K562 (cell line): Measurements from ENCODE around the gene NUP98. TPM values are rescaled to one million over a fixed set of nuclear protein-coding genes. Genes with fewer than 3 reads are reported as not detected.

Experiments used
- ARNT ChIP-seq, 2 experiments: fragments of 450-650 bp; IDR thresholded peaks; 2 replicates each; pipeline ENCODE4 v1.6.1; 2016; ENCODE audit warnings: mild to moderate bottlenecking in 1 of 2
- CCAR2 ChIP-seq: fragments of 200-400 bp; formaldehyde crosslinking; IDR thresholded peaks from 2 replicates; pipeline ENCODE4 v1.6.1; 2017; ENCODE audit warnings: mild to moderate bottlenecking, low read depth, low read length
- ELF4 ChIP-seq: fragments of 450-650 bp; formaldehyde crosslinking; IDR thresholded peaks from 2 replicates; pipeline ENCODE4 v1.4.0; 2022; ENCODE audit warnings: missing genetic modification characterization
- EZH2 ChIP-seq: IDR thresholded peaks from 2 replicates; pipeline ENCODE4 v1.6.1; 2012; ENCODE audit warnings: low read depth, mild to moderate bottlenecking, inconsistent platforms, low read length, borderline replicate concordance
- FOXA3 ChIP-seq, 2 experiments: fragments of 450-650 bp in 1 of 2; sonication (generic) in 1 of 2; formaldehyde crosslinking; IDR thresholded peaks in 1 of 2; conservative IDR thresholded peaks in 1 of 2; 2 replicates each; pipeline versions ENCODE4 v1.4.0 to v1.8.0; 2020 to 2022; ENCODE audit warnings: mild to moderate bottlenecking in 2 of 2, missing genetic modification reagents in 1 of 2
- KLF13 ChIP-seq: fragments of 450-650 bp; IDR thresholded peaks from 2 replicates; pipeline ENCODE4 v1.6.1; 2016; ENCODE audit warnings: missing genetic modification characterization, low read depth, mild to moderate bottlenecking, missing compliant biosample characterization, moderate library complexity, borderline replicate concordance
- MAZ ChIP-seq, 2 experiments: fragments of 450-650 bp in 1 of 2; sonication (generic) in 1 of 2; formaldehyde crosslinking; IDR thresholded peaks in 1 of 2; conservative IDR thresholded peaks in 1 of 2; 2 replicates each; pipeline versions ENCODE4 v1.4.0 to v1.5.0; 2020; ENCODE audit warnings: mild to moderate bottlenecking in 1 of 2, missing genetic modification reagents in 1 of 2
- NELFE ChIP-seq: IDR thresholded peaks from 2 replicates; pipeline ENCODE4 v1.6.1; 2011; ENCODE audit warnings: mild to moderate bottlenecking; ENCODE audit not compliant: insufficient read depth, insufficient read length
- RNF2 ChIP-seq: sonication (generic); IDR thresholded peaks from 2 replicates; pipeline ENCODE4 v1.6.1; 2016
- SMARCA4 ChIP-seq: fragments of 450-650 bp; IDR thresholded peaks from 2 replicates; pipeline ENCODE4 v1.6.1; 2016
- SOX6 ChIP-seq: fragments of 450-650 bp; IDR thresholded peaks from 2 replicates; pipeline ENCODE4 v1.6.1; 2014; ENCODE audit warnings: mild to moderate bottlenecking
- TEAD1 ChIP-seq, 2 experiments: fragments of 450-650 bp in 1 of 2; sonication (generic) in 1 of 2; formaldehyde crosslinking; IDR thresholded peaks; 2 replicates each; pipeline versions ENCODE4 v1.4.0 to v1.8.0; 2020 to 2022; ENCODE audit warnings: mild to moderate bottlenecking in 2 of 2, missing genetic modification reagents in 1 of 2
- TEAD4 ChIP-seq, 2 experiments: sonication (generic) in 1 of 2; formaldehyde crosslinking in 1 of 2; IDR thresholded peaks; 2 replicates each; pipeline versions ENCODE4 v1.6.1 to v1.8.0; 2012 to 2022; ENCODE audit warnings: borderline replicate concordance in 1 of 2, inconsistent platforms in 1 of 2, low read length in 1 of 2, mild to moderate bottlenecking in 1 of 2, missing genetic modification reagents in 1 of 2
- U2AF1 ChIP-seq: fragments of 200-400 bp; formaldehyde crosslinking; optimal IDR thresholded peaks from 2 replicates; pipeline ENCODE3; 2017; ENCODE audit warnings: mild to moderate bottlenecking, low read depth, low read length, moderate library complexity
- XRCC5 ChIP-seq: fragments of 200-400 bp; formaldehyde crosslinking; IDR thresholded peaks from 2 replicates; pipeline ENCODE4 v1.6.1; 2017; ENCODE audit warnings: low read depth, mild to moderate bottlenecking, low read length
- ZNF707 ChIP-seq: fragments of 250-450 bp; sonication (Bioruptor Pico); conservative IDR thresholded peaks from 2 replicates; pipeline ENCODE4 v1.8.0; 2022; ENCODE audit warnings: inconsistent platforms, mild to moderate bottlenecking, moderate library complexity
- polyA plus RNA-seq, 8 experiments: library from polyadenylated mRNA; depleted of rRNA in 4 of 8; stranded (reverse) in 5 of 8; unstranded in 3 of 8; fragments of >200 nt; fragmentation: Nextera tagmentation in 2 of 8; fragmentation: Illumina TruSeq in 1 of 8; extraction: Ambion mirVana in 2 of 8; extraction: Trizol in 1 of 8; gene quantifications; 2 replicates each; pipeline versions ENCODE4 v1.2.1 to v1.2.3, GENCODE V29; 2011 to 2014; ENCODE audit warnings: inconsistent platforms in 1 of 8, missing spikeins in 1 of 8
- total RNA-seq, 7 experiments: library from RNA; depleted of rRNA in 6 of 7; stranded (reverse); fragments of >200 nt in 6 of 7; fragmentation: Illumina TruSeq in 2 of 7; extraction: Trizol in 2 of 7; gene quantifications; 2 replicates each; pipeline versions ENCODE4 v1.2.1 to v1.2.3, GENCODE V29; 2011 to 2021; ENCODE audit warnings: low replicate concordance in 1 of 7
- TF ChIP-seq, protein P1 (sequence below), 2 experiments: fragments of 450-650 bp; formaldehyde crosslinking in 1 of 2; IDR thresholded peaks; 2 replicates each; pipeline versions ENCODE4 v1.4.0 to v1.6.1; 2014 to 2020; ENCODE audit warnings: mild to moderate bottlenecking in 2 of 2, borderline replicate concordance in 1 of 2, low read depth in 1 of 2

Gene NUP98
- total and polyA plus RNA-seq, 9 of the 15 experiments (the other 6 are each of a cell fraction or from before 2014, with no cell fraction given), result 45.1 to 196 (median 130) TPM

DNA sequence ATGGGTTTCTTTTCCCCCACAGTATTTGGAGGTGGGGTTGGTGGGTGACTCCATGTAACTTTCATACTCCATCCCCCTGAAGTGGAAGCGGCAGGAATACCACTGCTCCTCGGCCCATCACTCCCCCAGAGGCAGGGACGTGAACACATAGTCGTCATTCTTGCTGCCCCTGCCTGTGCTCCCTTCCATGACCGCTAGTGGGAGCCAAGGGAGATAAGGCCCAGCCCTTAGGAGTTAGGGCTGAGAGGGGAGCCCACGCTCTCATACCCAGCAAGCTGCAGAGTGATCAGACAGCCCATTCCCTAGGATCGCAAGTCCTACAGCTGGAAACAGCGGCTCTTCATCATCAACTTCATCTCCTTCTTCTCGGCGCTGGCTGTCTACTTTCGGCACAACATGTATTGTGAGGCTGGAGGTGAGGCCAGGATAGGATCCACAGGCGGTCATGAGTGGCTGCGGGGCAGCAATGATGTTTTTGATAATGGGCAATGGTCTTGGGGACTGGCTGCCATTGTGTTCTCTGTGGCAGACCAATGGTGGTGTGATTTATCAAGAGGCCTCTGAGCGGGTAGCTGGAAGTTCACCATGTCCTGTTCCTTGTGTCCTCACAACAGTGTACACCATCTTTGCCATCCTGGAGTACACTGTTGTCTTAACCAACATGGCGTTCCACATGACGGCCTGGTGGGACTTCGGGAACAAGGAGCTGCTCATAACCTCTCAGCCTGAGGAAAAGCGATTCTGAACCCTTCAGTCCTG is 27.5 kb upstream of the NUP98 start (continued):
- TF ChIP-seq, protein P1, sequence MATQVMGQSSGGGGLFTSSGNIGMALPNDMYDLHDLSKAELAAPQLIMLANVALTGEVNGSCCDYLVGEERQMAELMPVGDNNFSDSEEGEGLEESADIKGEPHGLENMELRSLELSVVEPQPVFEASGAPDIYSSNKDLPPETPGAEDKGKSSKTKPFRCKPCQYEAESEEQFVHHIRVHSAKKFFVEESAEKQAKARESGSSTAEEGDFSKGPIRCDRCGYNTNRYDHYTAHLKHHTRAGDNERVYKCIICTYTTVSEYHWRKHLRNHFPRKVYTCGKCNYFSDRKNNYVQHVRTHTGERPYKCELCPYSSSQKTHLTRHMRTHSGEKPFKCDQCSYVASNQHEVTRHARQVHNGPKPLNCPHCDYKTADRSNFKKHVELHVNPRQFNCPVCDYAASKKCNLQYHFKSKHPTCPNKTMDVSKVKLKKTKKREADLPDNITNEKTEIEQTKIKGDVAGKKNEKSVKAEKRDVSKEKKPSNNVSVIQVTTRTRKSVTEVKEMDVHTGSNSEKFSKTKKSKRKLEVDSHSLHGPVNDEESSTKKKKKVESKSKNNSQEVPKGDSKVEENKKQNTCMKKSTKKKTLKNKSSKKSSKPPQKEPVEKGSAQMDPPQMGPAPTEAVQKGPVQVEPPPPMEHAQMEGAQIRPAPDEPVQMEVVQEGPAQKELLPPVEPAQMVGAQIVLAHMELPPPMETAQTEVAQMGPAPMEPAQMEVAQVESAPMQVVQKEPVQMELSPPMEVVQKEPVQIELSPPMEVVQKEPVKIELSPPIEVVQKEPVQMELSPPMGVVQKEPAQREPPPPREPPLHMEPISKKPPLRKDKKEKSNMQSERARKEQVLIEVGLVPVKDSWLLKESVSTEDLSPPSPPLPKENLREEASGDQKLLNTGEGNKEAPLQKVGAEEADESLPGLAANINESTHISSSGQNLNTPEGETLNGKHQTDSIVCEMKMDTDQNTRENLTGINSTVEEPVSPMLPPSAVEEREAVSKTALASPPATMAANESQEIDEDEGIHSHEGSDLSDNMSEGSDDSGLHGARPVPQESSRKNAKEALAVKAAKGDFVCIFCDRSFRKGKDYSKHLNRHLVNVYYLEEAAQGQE (IDR thresholded peaks at IDR 0.05; ENCODE audit: borderline replicate concordance), result peak; percentile 87
- TF ChIP-seq, protein P1 (CRISPR knock-in tag; IDR thresholded peaks at IDR 0.05; ENCODE audit: low read depth), result no peak; the same call in 1 of the 2 replicates
- TF ChIP-seq TEAD4 (IDR thresholded peaks at IDR 0.05; ENCODE audit: low read length) (peak; percentile 63), TEAD4 (CRISPR knock-in tag; IDR thresholded peaks at IDR 0.05; ENCODE audit: borderline replicate concordance) (no peak), SOX6 (peak; percentile 34; the same call in 1 of the 2 replicates), MAZ (CRISPR knock-in tag; conservative IDR thresholded peaks at IDR 0.05 in 1 of 2, IDR thresholded peaks at IDR 0.05 in 1 of 2) (peak; percentile 60 to 94), FOXA3 (CRISPR knock-in tag; conservative IDR thresholded peaks at IDR 0.05 in 1 of 2, IDR thresholded peaks at IDR 0.05 in 1 of 2) (0 out of 4 replicates have a peak, but pooled peaks of 1 of the 2 experiments have one; percentile 3), KLF13 (tag) (0 out of 2 replicates have a peak, but pooled peaks have one; percentile 24), RNF2 (0 out of 2 replicates have a peak, but pooled peaks have one; percentile 48), TEAD1 (CRISPR knock-in tag; IDR thresholded peaks at IDR 0.05) (peak in 1 of 2 experiments; percentile 64; a peak in 1 of 4 replicates), ZNF707 (no peak), XRCC5 (peak; percentile 93; the same call in 1 of the 2 replicates), CCAR2 (peak; percentile 52; the same call in 1 of the 2 replicates), NELFE (no peak), ARNT (IDR thresholded peaks at IDR 0.05) (peak in 1 of 2 experiments; percentile 23; a peak in 1 of 4 replicates), U2AF1 (no peak), EZH2 (no peak), SMARCA4 (0 out of 2 replicates have a peak, but pooled peaks have one; percentile 28), ELF4 (CRISPR knock-in tag) (no peak)
